Gastroesophageal sphincter (tissue), 4 donors: ENCODE data around the gene ZNF592. TPM values are rescaled to one million over a fixed set of nuclear protein-coding genes. Genes with fewer than 3 reads are reported as not detected.

ENCODE experiments used
- ATAC-seq: fragments of 150-250 bp; one replicate; pipeline ENCODE4 v1.9.1; 2016; ENCODE audit warnings: mild to moderate bottlenecking, moderate library complexity
- H3K27ac ChIP-seq, 4 donors: fragments of 200-600 bp; sonication (generic) in 3 of 4; 1 replicate in 3 of 4; 2 replicates in 1 of 4; pipeline ENCODE4 v1.5.1; 2016 to 2019
- H3K27me3 ChIP-seq: fragments of 200-600 bp; sonication (generic); one replicate; pipeline ENCODE4 v1.5.1; 2019
- H3K36me3 ChIP-seq, 2 donors: fragments of 200-600 bp; sonication (generic); one replicate each; pipeline ENCODE4 v1.5.1; 2019; ENCODE audit warnings: control low read depth in 1 of 2
- H3K4me1 ChIP-seq, 3 donors: fragments of 200-600 bp; sonication (generic); 1 replicate in 2 of 3; 2 replicates in 1 of 3; pipeline ENCODE4 v1.5.1; 2016 to 2019; ENCODE audit warnings: control low read depth in 2 of 3
- H3K4me3 ChIP-seq, 2 donors: fragments of 200-600 bp; sonication (generic); one replicate each; pipeline ENCODE4 v1.5.1; 2019; ENCODE audit warnings: mild to moderate bottlenecking in 1 of 2, moderate library complexity in 1 of 2
- H3K9me3 ChIP-seq, 3 donors: fragments of 200-600 bp; sonication (generic); one replicate each; pipeline ENCODE4 v1.5.1; 2017 to 2019; ENCODE audit warnings: control low read depth in 2 of 3
- CTCF ChIP-seq, 4 experiments: fragments of 200-600 bp in 2 of 4; fragments of 450-650 bp in 2 of 4; sonication (generic) in 1 of 4; IDR thresholded peaks; one replicate each; pipeline ENCODE4 v1.5.1; 2017 to 2019; ENCODE audit warnings: antibody characterized with exemption in 4 of 4, mild to moderate bottlenecking in 2 of 4, moderate library complexity in 2 of 4
- EP300 ChIP-seq: sonication (generic); formaldehyde crosslinking; IDR thresholded peaks from one replicate; pipeline ENCODE4 v1.6.1; 2017; ENCODE audit warnings: antibody characterized with exemption, mild to moderate bottlenecking
- POLR2A ChIP-seq, 2 donors: fragments of 450-650 bp; IDR thresholded peaks; one replicate each; pipeline ENCODE4 v1.6.1; 2017; ENCODE audit warnings: antibody characterized with exemption in 2 of 2, mild to moderate bottlenecking in 2 of 2, moderate library complexity in 1 of 2
- POLR2AphosphoS5 ChIP-seq: sonication (generic); formaldehyde crosslinking; IDR thresholded peaks from one replicate; pipeline ENCODE4 v1.6.1; 2017; ENCODE audit warnings: antibody characterized with exemption
- WGBS, 2 donors: methylation state at CpG; one replicate each; pipeline ENCODE4 v1.1.5; 2018; ENCODE audit warnings: low coverage in 1 of 2; 5-methylcytosine and 5-hydroxymethylcytosine counted together
- total RNA-seq, 4 donors: library from RNA; depleted of rRNA; stranded (reverse); fragments of >200 nt; gene quantifications; one replicate each; pipeline ENCODE4 v1.1.0, GENCODE V29; 2016

ZNF592 gene
- total RNA-seq, 4 donors from 2014 or later: 15.7 to 26.0 (median 19.1) TPM

GRCh38 chr15:84798436-84798946 lies 50.1 kb downstream of the ZNF592 start:
- Histone ChIP-seq H3K27me3 (no peaks in the 10 kb centered on the region), H3K4me1 (peaks cover 0 to 4% (median 0%) of the 10 kb centered on the region in 3 donors), H3K9me3 (no peaks in the 10 kb centered on the region), H3K27ac (no peak overlapping the region), H3K4me3 (no peak overlapping the region), H3K36me3 (peaks cover 0 to 88% of the 10 kb centered on the region in 2 donors)
- WGBS, 2 donors: 97% methylated on average over 4 of the region's 21 CpGs; no CpG with 5 or more reads in 1 of the 2 donors
- no peak for ATAC-seq
- TF ChIP-seq POLR2A (IDR thresholded peaks at IDR 0.05) (no peak), CTCF (IDR thresholded peaks at IDR 0.05) (no peak), POLR2AphosphoS5 (no peak), EP300 (no peak)

GRCh38 chr15:84799511-84800187 lies 51.3 kb downstream of the ZNF592 start:
- Histone ChIP-seq H3K4me3 (no peak overlapping the region), H3K4me1 (peaks cover 0 to 16% (median 2%) of the 10 kb centered on the region in 3 donors), H3K27ac (no peak overlapping the region), H3K27me3 (no peaks in the 10 kb centered on the region), H3K36me3 (peaks cover 0 to 85% of the 10 kb centered on the region in 2 donors), H3K9me3 (no peaks in the 10 kb centered on the region)
- no peak for ATAC-seq
- no peak for TF ChIP-seq POLR2A (IDR thresholded peaks at IDR 0.05)
- no peak for TF ChIP-seq EP300
- no peak for TF ChIP-seq POLR2AphosphoS5
- no peak for TF ChIP-seq CTCF (IDR thresholded peaks at IDR 0.05)
- 80% methylated on average over 2 of the region's 10 CpGs; no CpG with 5 or more reads in 1 of the 2 donors for WGBS, 2 donors

GRCh38 chr15:84800365-84800806 lies 52.0 kb downstream of the ZNF592 start:
- no peak overlapping the region for H3K4me3 ChIP-seq
- H3K27me3 ChIP-seq: no peaks in the 10 kb centered on the region
- no peak overlapping the region for H3K27ac ChIP-seq
- TF ChIP-seq POLR2A (IDR thresholded peaks at IDR 0.05): no peak
- no peak for TF ChIP-seq CTCF (IDR thresholded peaks at IDR 0.05)
- TF ChIP-seq POLR2AphosphoS5: no peak
- TF ChIP-seq EP300: no peak
- peaks cover 0 to 23% (median 2%) of the 10 kb centered on the region in 3 donors for H3K4me1 ChIP-seq
- H3K36me3 ChIP-seq: peaks cover 0 to 89% of the 10 kb centered on the region in 2 donors
- ATAC-seq: no peak
- WGBS, 2 donors: 0% methylated on average over 1 of the region's 3 CpGs; no CpG with 5 or more reads in 1 of the 2 donors
- H3K9me3 ChIP-seq: no peaks in the 10 kb centered on the region

GRCh38 chr15:84804005-84804900 lies 55.9 kb downstream of the ZNF592 start:
- TF ChIP-seq POLR2A (IDR thresholded peaks at IDR 0.05) (no peak), CTCF (IDR thresholded peaks at IDR 0.05) (no peak), POLR2AphosphoS5 (peak; percentile 46)
- H3K27me3 ChIP-seq: no peaks in the 10 kb centered on the region
- 31 to 56% methylated on average over 2 to 3 of the region's 4 CpGs for WGBS, 2 donors
- peak; percentile 7 for ATAC-seq
- no peaks in the 10 kb centered on the region for H3K9me3 ChIP-seq
- H3K4me3 ChIP-seq: no peak overlapping the region
- peaks cover 0 to 24% (median 2%) of the 10 kb centered on the region in 3 donors for H3K4me1 ChIP-seq
- peak overlapping the region in 2 of 4 donors; percentile 23 to 40 for H3K27ac ChIP-seq
- H3K36me3 ChIP-seq: peaks cover 0 to 70% of the 10 kb centered on the region in 2 donors
